HG03159 (cell line): ENCODE results near the gene TMEM54.

Experiments used
- ATAC-seq: cut with Tn5 transposase; IDR thresholded peaks from one replicate; pipeline ENCODE4 v1.9.1; 2021; ENCODE audit warnings: mild to moderate bottlenecking, moderate library complexity; ENCODE audit not compliant: unreplicated experiment

The TMEM54 gene

GRCh38 chr1:32895325-32896215 is 5.6 kb downstream of the TMEM54 start:
- ATAC-seq = no peak

GRCh38 chr1:32894681-32895080 is 6.5 kb downstream of the TMEM54 start:
- no peak for ATAC-seq

- ATAC-seq = no peak
Measured at GRCh38 chr1:32894019-32894600, 7.1 kb downstream of the TMEM54 start.

GRCh38 chr1:32893198-32894018 is 7.8 kb downstream of the TMEM54 start:
- ATAC-seq = no peak

GRCh38 chr1:32892368-32893197 is 8.6 kb downstream of the TMEM54 start:
- no peak for ATAC-seq

- no peak for ATAC-seq
Measured at GRCh38 chr1:32891630-32892029, 9.6 kb downstream of the TMEM54 start.

- ATAC-seq = no peak
Measured at GRCh38 chr1:32891241-32891570, 10.0 kb downstream of the TMEM54 start.

GRCh38 chr1:32890516-32891240 is 10.5 kb downstream of the TMEM54 start:
- ATAC-seq = no peak

GRCh38 chr1:32889731-32890278 is 11.4 kb downstream of the TMEM54 start:
- no peak for ATAC-seq

- ATAC-seq = no peak
Measured at GRCh38 chr1:32888677-32889420, 12.3 kb downstream of the TMEM54 start.

- ATAC-seq = no peak
Measured at GRCh38 chr1:32888134-32888533, 13.1 kb downstream of the TMEM54 start.

GRCh38 chr1:32887623-32888022 is 13.6 kb downstream of the TMEM54 start:
- no peak for ATAC-seq

GRCh38 chr1:32886828-32887414 is 14.3 kb downstream of the TMEM54 start:
- no peak for ATAC-seq

- no peak for ATAC-seq
Measured at GRCh38 chr1:32886004-32886827, 15.0 kb downstream of the TMEM54 start, which contains the start of gene HPCA. HPCA (plus strand) TSS chr1:32886491; CDS start chr1:32888899, 2,408 bp downstream.

- ATAC-seq = no peak
Measured at GRCh38 chr1:32885676-32886003, 15.5 kb downstream of the TMEM54 start.

GRCh38 chr1:32884726-32885125 is 16.5 kb downstream of the TMEM54 start:
- no peak for ATAC-seq

- ATAC-seq = no peak
Measured at GRCh38 chr1:32884032-32884372, 17.2 kb downstream of the TMEM54 start.
